Vagina (tissue), 2 donors: ENCODE data around the gene COL6A3. TPM values are rescaled to one million over a fixed set of nuclear protein-coding genes. Genes with fewer than 3 reads are reported as not detected.
A peak's percentile ranks its signal among the peaks of the same experiment; 100 is the strongest.

ENCODE experiments used
- DNase-seq, 2 donors: peaks; one replicate each; pipeline ENCODE4 v3.0.0-alpha.2; 2017; ENCODE audit errors: extremely low spot score in 2 of 2
- H3K27ac ChIP-seq: fragments of 200-600 bp; sonication (generic); one replicate; pipeline ENCODE4 v1.5.1; 2019
- H3K27me3 ChIP-seq: fragments of 200-600 bp; sonication (generic); one replicate; pipeline ENCODE4 v1.5.1; 2019
- H3K36me3 ChIP-seq, 2 donors: fragments of 200-600 bp; sonication (generic); one replicate each; pipeline ENCODE4 v1.5.1; 2017 to 2019
- H3K4me1 ChIP-seq: fragments of 200-600 bp; sonication (generic); one replicate; pipeline ENCODE4 v1.5.1; 2019
- H3K4me3 ChIP-seq, 2 donors: fragments of 200-600 bp; sonication (generic); 1 replicate in 1 of 2; 2 replicates in 1 of 2; pipeline ENCODE4 v1.5.1; 2016 to 2019
- H3K9me3 ChIP-seq: fragments of 200-600 bp; sonication (generic); one replicate; pipeline ENCODE4 v1.5.1; 2019
- CTCF ChIP-seq, 3 experiments: fragments of 450-650 bp in 2 of 3; fragments of 200-600 bp in 1 of 3; sonication (generic) in 1 of 3; IDR thresholded peaks; one replicate each; pipeline ENCODE4 v1.5.1; 2017 to 2019; ENCODE audit warnings: antibody characterized with exemption in 3 of 3, mild to moderate bottlenecking in 2 of 3, moderate library complexity in 2 of 3
- POLR2A ChIP-seq, 2 donors: fragments of 450-650 bp; IDR thresholded peaks; one replicate each; pipeline ENCODE4 v1.6.1; 2017; ENCODE audit warnings: antibody characterized with exemption in 2 of 2, mild to moderate bottlenecking in 2 of 2, moderate library complexity in 2 of 2
- POLR2AphosphoS5 ChIP-seq, 2 donors: sonication (generic); formaldehyde crosslinking; IDR thresholded peaks; one replicate each; pipeline ENCODE4 v1.9.0; 2017; ENCODE audit warnings: antibody characterized with exemption in 2 of 2, mild to moderate bottlenecking in 2 of 2, low read depth in 1 of 2; ENCODE audit not compliant: insufficient read depth in 1 of 2
- intact Hi-C: fragments of 100-400 bp; cut with DNase I; formaldehyde crosslinking; loops from one replicate; pipeline ENCODE4 v1.15.1; 2023
- total RNA-seq: library from RNA; depleted of rRNA; stranded (reverse); fragments of >200 nt; gene quantifications from one replicate; pipeline ENCODE4 v1.2.3, GENCODE V29; 2016

Gene COL6A3
- total RNA-seq, 1 donor from 2014 or later, result 315 TPM

GRCh38 chr2:237450583-237450982, 36.6 kb upstream of the COL6A3 start:
- Histone ChIP-seq H3K9me3 (no peaks in the 10 kb centered on the region), H3K36me3 (no peaks in the 10 kb centered on the region), H3K4me1 (peaks cover 36% of the 10 kb centered on the region), H3K27me3 (no peaks in the 10 kb centered on the region), H3K4me3 (no peak overlapping the region), H3K27ac (peak overlapping the region; percentile 92)
- intact Hi-C loops, result no loop called here
- DNase-seq, result no peak
- TF ChIP-seq POLR2AphosphoS5 (IDR thresholded peaks at IDR 0.05; ENCODE audit: insufficient read depth in 1 of 2, low read depth in 1 of 2), result no peak
- no peak for TF ChIP-seq CTCF (IDR thresholded peaks at IDR 0.05)
- TF ChIP-seq POLR2A (IDR thresholded peaks at IDR 0.05), result no peak

GRCh38 chr2:237450108-237450507, 36.1 kb upstream of the COL6A3 start:
- Histone ChIP-seq H3K27me3 (no peaks in the 10 kb centered on the region), H3K4me3 (no peak overlapping the region), H3K27ac (peak overlapping the region; percentile 92), H3K36me3 (no peaks in the 10 kb centered on the region), H3K4me1 (peaks cover 36% of the 10 kb centered on the region), H3K9me3 (no peaks in the 10 kb centered on the region)
- TF ChIP-seq POLR2A (IDR thresholded peaks at IDR 0.05) (no peak), CTCF (IDR thresholded peaks at IDR 0.05) (no peak), POLR2AphosphoS5 (IDR thresholded peaks at IDR 0.05; ENCODE audit: insufficient read depth in 1 of 2, low read depth in 1 of 2) (no peak)
- DNase-seq, result no peak
- intact Hi-C loops, result no loop called here

GRCh38 chr2:237449193-237449881, 35.4 kb upstream of the COL6A3 start:
- DNase-seq, result no peak
- Histone ChIP-seq H3K36me3 (no peaks in the 10 kb centered on the region), H3K4me1 (peaks cover 36% of the 10 kb centered on the region), H3K4me3 (no peak overlapping the region), H3K9me3 (no peaks in the 10 kb centered on the region), H3K27me3 (no peaks in the 10 kb centered on the region), H3K27ac (peak overlapping the region; percentile 92)
- intact Hi-C loops, result no loop called here
- TF ChIP-seq POLR2A (IDR thresholded peaks at IDR 0.05) (no peak), CTCF (IDR thresholded peaks at IDR 0.05) (no peak), POLR2AphosphoS5 (IDR thresholded peaks at IDR 0.05; ENCODE audit: insufficient read depth in 1 of 2, low read depth in 1 of 2) (peak; percentile 12 to 81)

GRCh38 chr2:237448626-237449025, 34.7 kb upstream of the COL6A3 start:
- no peak for DNase-seq
- peaks cover 36% of the 10 kb centered on the region for H3K4me1 ChIP-seq
- H3K4me3 ChIP-seq, result no peak overlapping the region
- intact Hi-C loops, result no loop called here
- H3K27me3 ChIP-seq, result no peaks in the 10 kb centered on the region
- TF ChIP-seq POLR2AphosphoS5 (IDR thresholded peaks at IDR 0.05; ENCODE audit: insufficient read depth in 1 of 2, low read depth in 1 of 2) (no peak), CTCF (IDR thresholded peaks at IDR 0.05) (no peak), POLR2A (IDR thresholded peaks at IDR 0.05) (no peak)
- no peaks in the 10 kb centered on the region for H3K36me3 ChIP-seq
- H3K9me3 ChIP-seq, result no peaks in the 10 kb centered on the region
- peak overlapping the region; percentile 92 for H3K27ac ChIP-seq

GRCh38 chr2:237448171-237448570, 34.2 kb upstream of the COL6A3 start:
- no peak for DNase-seq
- Histone ChIP-seq H3K9me3 (no peaks in the 10 kb centered on the region), H3K27ac (peak overlapping the region; percentile 92), H3K36me3 (no peaks in the 10 kb centered on the region), H3K4me3 (no peak overlapping the region), H3K4me1 (peaks cover 36% of the 10 kb centered on the region), H3K27me3 (no peaks in the 10 kb centered on the region)
- TF ChIP-seq POLR2A (IDR thresholded peaks at IDR 0.05), result no peak
- TF ChIP-seq POLR2AphosphoS5 (IDR thresholded peaks at IDR 0.05; ENCODE audit: insufficient read depth in 1 of 2, low read depth in 1 of 2), result no peak
- no peak for TF ChIP-seq CTCF (IDR thresholded peaks at IDR 0.05)
- intact Hi-C loops, result no loop called here
